Type B pancreatic cell (in vitro differentiated cells): Measurements from ENCODE around the gene HLA-B. TPM values are rescaled to one million over a fixed set of nuclear protein-coding genes. Genes with fewer than 3 reads are reported as not detected.

Source experiments
- DNase-seq: peaks from one replicate; pipeline ENCODE4 v3.0.0; 2021; ENCODE audit warnings: mixed read lengths; ENCODE audit not compliant: unreplicated experiment; ENCODE audit errors: extremely low spot score
- H3K27ac Mint-ChIP-seq: 2 replicates; pipeline ENCODE4 v1.8.0; 2021; ENCODE audit warnings: mild to moderate bottlenecking, mixed read lengths
- H3K27me3 Mint-ChIP-seq: 2 replicates; pipeline ENCODE4 v1.8.0; 2021; ENCODE audit warnings: mixed read lengths
- H3K36me3 Mint-ChIP-seq: 2 replicates; pipeline ENCODE4 v1.8.0; 2021; ENCODE audit warnings: mixed read lengths
- H3K4me1 Mint-ChIP-seq: one replicate; pipeline ENCODE4 v1.8.0; 2021; ENCODE audit warnings: mixed read lengths; ENCODE audit not compliant: unreplicated experiment
- H3K4me3 Mint-ChIP-seq: 2 replicates; pipeline ENCODE4 v1.8.0; 2021; ENCODE audit warnings: mild to moderate bottlenecking, mixed read lengths
- H3K9me3 Mint-ChIP-seq: 2 replicates; pipeline ENCODE4 v1.8.0; 2021; ENCODE audit warnings: mixed read lengths
- CTCF ChIP-seq: fragments of 200-600 bp; sonication (generic); conservative IDR thresholded peaks from 2 replicates; pipeline ENCODE4 v1.5.0; 2021; ENCODE audit warnings: antibody characterized with exemption, mild to moderate bottlenecking
- total RNA-seq: library from RNA; stranded (reverse); gene quantifications from 2 replicates; pipeline ENCODE4 v1.2.1, GENCODE V29; 2021; ENCODE audit warnings: low replicate concordance

HLA-B gene
- total RNA-seq, 1 donor from 2014 or later: 53.9 TPM

GRCh38 chr6:31366693-31367470 is 9.9 kb upstream of the HLA-B start:
- peak overlapping the region; percentile 8 for H3K4me3 Mint-ChIP-seq

GRCh38 chr6:31365864-31366263 is 8.9 kb upstream of the HLA-B start:
- no peak overlapping the region for H3K27ac Mint-ChIP-seq
- no peak overlapping the region for H3K4me3 Mint-ChIP-seq
- no peaks in the 10 kb centered on the region for H3K36me3 Mint-ChIP-seq
- H3K9me3 Mint-ChIP-seq: no peaks in the 10 kb centered on the region
- H3K27me3 Mint-ChIP-seq: peaks cover 93% of the 10 kb centered on the region
- no peak for TF ChIP-seq CTCF
- H3K4me1 Mint-ChIP-seq: no peaks in the 10 kb centered on the region
- no peak for DNase-seq

More at GRCh38 chr6:31366693-31367470, 9.9 kb upstream of the HLA-B start:
- peak; percentile 90 for DNase-seq
- Mint-ChIP-seq H3K27ac (no peak overlapping the region), H3K4me1 (no peaks in the 10 kb centered on the region), H3K27me3 (peaks cover 86% of the 10 kb centered on the region), H3K9me3 (no peaks in the 10 kb centered on the region), H3K36me3 (no peaks in the 10 kb centered on the region)
- peak; percentile 93 for TF ChIP-seq CTCF

- TF ChIP-seq CTCF: no peak
- H3K27ac Mint-ChIP-seq: no peak overlapping the region
- peaks cover 94% of the 10 kb centered on the region for H3K27me3 Mint-ChIP-seq
- no peaks in the 10 kb centered on the region for H3K9me3 Mint-ChIP-seq
- H3K4me3 Mint-ChIP-seq: no peak overlapping the region
- DNase-seq: no peak
- no peaks in the 10 kb centered on the region for H3K36me3 Mint-ChIP-seq
- no peaks in the 10 kb centered on the region for H3K4me1 Mint-ChIP-seq
Observed at GRCh38 chr6:31363811-31364210, 6.8 kb upstream of the HLA-B start.

- DNase-seq: no peak
Observed at GRCh38 chr6:31362751-31363150, 5.8 kb upstream of the HLA-B start.

GRCh38 chr6:31359581-31359980 is 2.6 kb upstream of the HLA-B start:
- Mint-ChIP-seq H3K27me3 (peaks cover 90% of the 10 kb centered on the region), H3K4me3 (no peak overlapping the region), H3K9me3 (no peaks in the 10 kb centered on the region), H3K4me1 (no peaks in the 10 kb centered on the region), H3K27ac (no peak overlapping the region), H3K36me3 (no peaks in the 10 kb centered on the region)
- no peak for TF ChIP-seq CTCF
- DNase-seq: no peak

More at GRCh38 chr6:31362751-31363150, 5.8 kb upstream of the HLA-B start:
- H3K36me3 Mint-ChIP-seq: no peaks in the 10 kb centered on the region
- H3K4me3 Mint-ChIP-seq: no peak overlapping the region
- H3K4me1 Mint-ChIP-seq: no peaks in the 10 kb centered on the region
- peaks cover 94% of the 10 kb centered on the region for H3K27me3 Mint-ChIP-seq
- no peaks in the 10 kb centered on the region for H3K9me3 Mint-ChIP-seq
- no peak for TF ChIP-seq CTCF
- H3K27ac Mint-ChIP-seq: no peak overlapping the region
